Subcutaneous adipose tissue (tissue), 4 donors: Measurements from ENCODE around the gene PRKG1. TPM values are rescaled to one million over a fixed set of nuclear protein-coding genes. Genes with fewer than 3 reads are reported as not detected.

Experiments used
- CTCF ChIP-seq: fragments of 450-650 bp; IDR thresholded peaks from one replicate; pipeline ENCODE4 v1.5.1; 2016; ENCODE audit warnings: low read depth, mild to moderate bottlenecking, control low read depth, antibody characterized with exemption, moderate library complexity
- small RNA-seq: library from RNA; depleted of rRNA; stranded (forward); fragments of <200 nt; gene quantifications from one replicate; pipeline ENCODE3, GENCODE V24; 2016
- total RNA-seq, 4 donors: library from RNA; depleted of rRNA; stranded (reverse); fragments of >200 nt; gene quantifications; one replicate each; pipeline ENCODE4 v1.1.0, GENCODE V29; 2016

PRKG1 gene
- total RNA-seq, 4 donors from 2014 or later: 7.6 to 17.2 (median 10.7) TPM

DNA sequence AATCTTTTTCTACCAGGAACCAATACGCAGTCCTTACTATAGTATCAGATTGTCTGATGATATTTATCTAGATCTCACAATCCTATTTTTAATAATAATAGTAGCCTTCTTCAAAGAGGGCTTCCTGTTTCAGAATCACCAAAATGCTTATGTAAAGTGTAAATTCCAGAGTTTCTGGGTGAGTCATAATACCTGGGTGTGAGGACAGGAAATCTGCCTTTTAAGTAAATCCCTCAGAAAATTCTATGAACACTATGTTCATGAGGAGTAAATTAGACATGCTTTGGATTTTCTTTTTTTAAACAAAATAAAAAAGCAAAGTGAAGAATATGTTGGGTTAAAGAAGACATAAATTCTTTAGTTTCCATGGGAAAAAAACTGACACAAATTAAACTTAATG lies 1260.3 kb downstream of the PRKG1 start:
- TF ChIP-seq CTCF: no peak

DNA sequence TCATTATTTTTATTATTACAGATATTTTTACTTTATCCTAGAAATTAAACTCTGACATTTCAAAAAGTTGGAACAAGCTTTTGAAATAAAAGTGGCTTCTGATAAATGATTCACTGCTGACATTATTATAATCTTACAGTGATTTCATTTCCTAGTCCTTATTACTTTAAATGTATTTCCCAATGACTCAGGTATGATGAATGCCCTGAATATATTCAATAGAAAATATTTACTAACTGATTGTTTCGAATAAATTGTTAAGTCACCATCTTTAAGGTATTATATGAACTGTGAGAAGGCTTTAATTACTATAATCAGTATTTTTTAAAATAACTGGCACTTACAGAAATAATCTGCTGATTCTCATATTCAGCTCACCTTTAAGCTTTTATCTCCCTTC lies 1261.4 kb downstream of the PRKG1 start:
- TF ChIP-seq CTCF: no peak

DNA sequence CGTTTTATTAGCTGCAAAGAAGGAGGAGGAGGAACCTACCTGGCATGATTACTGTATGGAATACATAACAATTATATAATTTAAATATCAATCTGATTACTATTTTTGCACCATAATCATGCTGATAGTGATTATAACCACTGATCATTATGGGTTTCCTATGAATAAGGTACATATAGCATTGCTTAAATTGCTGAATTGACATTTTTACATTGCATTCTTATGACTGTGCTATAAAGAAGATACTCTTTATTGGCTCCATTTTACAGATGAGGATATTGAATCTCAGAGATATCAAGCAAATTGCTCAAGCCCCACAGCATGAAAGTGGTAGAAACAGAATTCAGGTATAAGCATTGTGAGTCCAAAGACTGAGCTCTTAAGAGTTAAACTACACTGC lies 1262.9 kb downstream of the PRKG1 start:
- TF ChIP-seq CTCF: no peak

- no peak for TF ChIP-seq CTCF
Observed at GRCh38 chr10:52343439-52343838, 1269.2 kb downstream of the PRKG1 start.

GRCh38 chr10:52346394-52347326 lies 1272.4 kb downstream of the PRKG1 start:
- no peak for TF ChIP-seq CTCF

DNA sequence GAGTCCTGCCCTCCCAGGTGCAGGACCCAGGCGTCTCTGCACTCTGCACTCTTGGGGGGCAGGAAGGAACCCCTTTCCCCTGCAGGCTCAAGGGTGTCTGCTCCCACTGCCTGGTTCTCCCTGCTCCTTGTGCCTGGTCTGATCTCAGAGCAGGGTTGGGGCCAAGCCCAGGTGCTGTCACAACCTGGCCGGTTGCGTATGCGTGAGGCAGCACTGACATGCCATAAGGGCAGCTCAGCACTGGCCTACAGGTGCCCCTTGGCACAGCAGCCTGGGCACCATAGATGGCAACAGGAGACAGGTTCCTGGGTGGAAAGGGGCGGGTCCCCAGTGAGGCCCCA lies 1273.0 kb downstream of the PRKG1 start:
- no peak for TF ChIP-seq CTCF

Small RNA genes lying within 50 kb of the gene (small RNA-seq; reads per million reads assigned to genes)
- gene MIR605: 0.36 reads per million

Other genes with a start within 250 kb of the PRKG1 start
- gene A1CF, start 188.9 kb upstream of the PRKG1 start, total RNA-seq: not detected